ENCODE measurements around the gene FYB1. TPM values are rescaled to one million over a fixed set of nuclear protein-coding genes. Genes with fewer than 3 reads are reported as not detected.

The FYB1 gene
- total RNA-seq, 1 experiment from 2014 or later = not detected

GRCh38 chr5:39201781-39202596 is 17.4 kb downstream of the FYB1 start:
- Mint-ChIP-seq H3K36me3 (ENCODE audit: insufficient read depth in 1 of 3, low read depth in 3 of 3) (no peaks in the 10 kb centered on the region), H3K27ac (no peak overlapping the region), H3K4me1 (no peaks in the 10 kb centered on the region), H3K9me3 (no peaks in the 10 kb centered on the region), H3K27me3 (ENCODE audit: low read depth) (no peaks in the 10 kb centered on the region), H3K4me3 (no peak overlapping the region)
- no peak overlapping the region for H3K4ac ChIP-seq (ENCODE audit: low read depth, low read length)
- H4K20me1 ChIP-seq (ENCODE audit: control insufficient read depth, insufficient read depth, insufficient read length) = no peaks in the 10 kb centered on the region
- H3K4me1 ChIP-seq (ENCODE audit: insufficient read depth, low read length) = no peaks in the 10 kb centered on the region
- H2AFZ ChIP-seq (ENCODE audit: low read length) = no peak overlapping the region
- H4K8ac ChIP-seq (replicated peaks; ENCODE audit: insufficient read length, low read depth, low read length) = no peak overlapping the region
- H4K5ac ChIP-seq (ENCODE audit: insufficient read length, low read depth, low read length) = no peak overlapping the region
- no peak overlapping the region for H3K27ac ChIP-seq (ENCODE audit: insufficient read length, low read depth, low read length)
- H3K9ac ChIP-seq (ENCODE audit: extremely low read depth, insufficient read length, low read length) = no peak overlapping the region
- H3K14ac ChIP-seq (ENCODE audit: insufficient read depth, low read length) = no peak overlapping the region
- H3K4me2 ChIP-seq (ENCODE audit: insufficient read depth, insufficient read length, low read length) = no peak overlapping the region
- H3K18ac ChIP-seq (ENCODE audit: insufficient read length, low read depth, low read length) = no peak overlapping the region
- no peak overlapping the region for H2BK120ac ChIP-seq (ENCODE audit: low read depth, low read length, poor library complexity, severe bottlenecking)
- no peak overlapping the region for H2BK5ac ChIP-seq (ENCODE audit: insufficient read length, low read length)
- no peak overlapping the region for H3K23ac ChIP-seq (ENCODE audit: insufficient read length, low read depth, low read length)
- no peaks in the 10 kb centered on the region for H3K27me3 ChIP-seq (ENCODE audit: insufficient read depth, low read length)
- no CpG with 5 or more reads among the region's 11 CpGs for WGBS (ENCODE audit: extremely low coverage, insufficient read length, low lambda C conversion rate)
- no peak for TF ChIP-seq CTCF (conservative IDR thresholded peaks at IDR 0.05)
- no peak overlapping the region for H2BK20ac ChIP-seq (ENCODE audit: low read depth, low read length, poor library complexity, severe bottlenecking)
- no peak overlapping the region for H3T11ph ChIP-seq (ENCODE audit: low read length)
- H3K79me2 ChIP-seq (ENCODE audit: insufficient read depth, low read length) = no peaks in the 10 kb centered on the region
- H2AK5ac ChIP-seq (ENCODE audit: insufficient read length, low read length) = no peak overlapping the region
- H3K9me3 ChIP-seq (ENCODE audit: control insufficient read depth, low read depth, low read length) = no peaks in the 10 kb centered on the region
- no peak overlapping the region for H2BK12ac ChIP-seq (ENCODE audit: insufficient read length, low read depth, low read length)
- H4K91ac ChIP-seq (ENCODE audit: insufficient read length, low read depth, low read length) = no peak overlapping the region
- DNase-seq = no peak
- H3K56ac ChIP-seq (ENCODE audit: insufficient read length, low read depth, low read length) = no peak overlapping the region
- no peaks in the 10 kb centered on the region for H3K23me2 ChIP-seq (ENCODE audit: insufficient read length, low read depth, low read length, poor library complexity, severe bottlenecking)
- H3K79me1 ChIP-seq (ENCODE audit: insufficient read depth, low read depth, low read length, poor library complexity, severe bottlenecking) = no peaks in the 10 kb centered on the region
- H2BK15ac ChIP-seq (ENCODE audit: low read depth, low read length) = no peak overlapping the region

All from H9 (cell line).